Measurements from ENCODE around the gene LYSMD2.
A peak's percentile ranks its signal among the peaks of the same experiment; 100 is the strongest.

Gene LYSMD2

DNA sequence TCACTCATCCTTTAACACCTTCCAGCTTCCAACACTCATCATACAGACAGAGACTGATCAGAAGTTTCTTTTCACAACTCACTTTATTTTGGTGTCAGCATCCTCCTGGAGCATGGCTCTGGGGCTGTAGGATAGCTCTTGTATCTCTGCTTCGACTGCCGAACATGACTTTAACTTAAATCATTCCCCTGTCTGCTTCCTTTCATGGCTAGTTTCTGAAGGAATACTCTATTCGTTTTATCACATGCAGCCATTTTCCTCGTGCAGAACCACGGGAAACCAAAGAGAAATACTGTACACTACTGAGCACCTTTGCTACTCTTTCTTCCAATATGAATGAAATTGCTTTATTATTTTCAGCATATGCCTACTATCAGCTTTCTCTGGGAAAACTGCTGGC is 11.9 kb upstream of the LYSMD2 start:
- no peak overlapping the region for H3K4me3 ChIP-seq
- no peak for DNase-seq (ENCODE audit: low read depth, low spot score)
- no peaks in the 10 kb centered on the region for H3K9me3 ChIP-seq (ENCODE audit: low read depth, low read length)
- no peaks in the 10 kb centered on the region for H3K36me3 ChIP-seq (ENCODE audit: insufficient read depth, low read length)
- H3K27ac ChIP-seq: no peak overlapping the region
- H3K9ac ChIP-seq (ENCODE audit: insufficient read length): no peak overlapping the region
- TF ChIP-seq FOXP2 (optimal IDR thresholded peaks at IDR 0.05; ENCODE audit: control extremely low read depth, extremely low read length, insufficient read depth): no peak
- no peak for TF ChIP-seq POLR2AphosphoS5 (IDR thresholded peaks at IDR 0.05; ENCODE audit: borderline replicate concordance, low read depth, low read length)
- no peak for TF ChIP-seq EZH2 (IDR thresholded peaks at IDR 0.05)

GRCh38 chr15:51739061-51739712 is 1.7 kb upstream of the LYSMD2 start:
- Histone ChIP-seq H3K27ac (no peak overlapping the region), H3K36me3 (ENCODE audit: insufficient read depth, low read length) (no peaks in the 10 kb centered on the region), H3K9me3 (ENCODE audit: low read depth, low read length) (no peaks in the 10 kb centered on the region), H3K9ac (ENCODE audit: insufficient read length) (no peak overlapping the region), H3K4me3 (no peak overlapping the region)
- TF ChIP-seq FOXP2 (optimal IDR thresholded peaks at IDR 0.05; ENCODE audit: control extremely low read depth, extremely low read length, insufficient read depth) (no peak), POLR2AphosphoS5 (IDR thresholded peaks at IDR 0.05; ENCODE audit: borderline replicate concordance, low read depth, low read length) (no peak), EZH2 (IDR thresholded peaks at IDR 0.05) (no peak)
- DNase-seq (ENCODE audit: low read depth, low spot score): no peak

DNA sequence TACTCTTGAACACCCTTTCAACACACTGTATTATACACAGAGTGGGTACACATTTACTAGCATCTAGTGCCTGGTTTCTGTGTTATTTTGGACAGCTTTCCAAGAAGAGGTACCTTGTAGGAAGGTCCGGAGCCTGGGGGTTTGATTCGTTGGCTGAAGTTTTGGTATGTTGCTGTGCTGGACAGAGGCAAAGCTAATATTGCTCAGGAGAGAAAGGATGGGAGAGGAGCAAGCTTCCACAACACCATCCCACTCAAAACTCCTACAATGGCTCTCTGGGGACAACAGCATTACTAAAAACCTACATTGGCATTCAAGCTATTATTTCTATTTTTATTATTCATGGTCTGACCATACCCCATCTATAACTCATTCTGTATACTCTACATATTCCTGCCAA is 1.1 kb upstream of the LYSMD2 start:
- Histone ChIP-seq H3K4me3 (no peak overlapping the region), H3K36me3 (ENCODE audit: insufficient read depth, low read length) (no peaks in the 10 kb centered on the region), H3K9ac (ENCODE audit: insufficient read length) (no peak overlapping the region), H3K27ac (no peak overlapping the region), H3K9me3 (ENCODE audit: low read depth, low read length) (no peaks in the 10 kb centered on the region)
- TF ChIP-seq FOXP2 (optimal IDR thresholded peaks at IDR 0.05; ENCODE audit: control extremely low read depth, extremely low read length, insufficient read depth) (no peak), POLR2AphosphoS5 (IDR thresholded peaks at IDR 0.05; ENCODE audit: borderline replicate concordance, low read depth, low read length) (no peak), EZH2 (IDR thresholded peaks at IDR 0.05) (no peak)
- DNase-seq (ENCODE audit: low read depth, low spot score): no peak

DNA sequence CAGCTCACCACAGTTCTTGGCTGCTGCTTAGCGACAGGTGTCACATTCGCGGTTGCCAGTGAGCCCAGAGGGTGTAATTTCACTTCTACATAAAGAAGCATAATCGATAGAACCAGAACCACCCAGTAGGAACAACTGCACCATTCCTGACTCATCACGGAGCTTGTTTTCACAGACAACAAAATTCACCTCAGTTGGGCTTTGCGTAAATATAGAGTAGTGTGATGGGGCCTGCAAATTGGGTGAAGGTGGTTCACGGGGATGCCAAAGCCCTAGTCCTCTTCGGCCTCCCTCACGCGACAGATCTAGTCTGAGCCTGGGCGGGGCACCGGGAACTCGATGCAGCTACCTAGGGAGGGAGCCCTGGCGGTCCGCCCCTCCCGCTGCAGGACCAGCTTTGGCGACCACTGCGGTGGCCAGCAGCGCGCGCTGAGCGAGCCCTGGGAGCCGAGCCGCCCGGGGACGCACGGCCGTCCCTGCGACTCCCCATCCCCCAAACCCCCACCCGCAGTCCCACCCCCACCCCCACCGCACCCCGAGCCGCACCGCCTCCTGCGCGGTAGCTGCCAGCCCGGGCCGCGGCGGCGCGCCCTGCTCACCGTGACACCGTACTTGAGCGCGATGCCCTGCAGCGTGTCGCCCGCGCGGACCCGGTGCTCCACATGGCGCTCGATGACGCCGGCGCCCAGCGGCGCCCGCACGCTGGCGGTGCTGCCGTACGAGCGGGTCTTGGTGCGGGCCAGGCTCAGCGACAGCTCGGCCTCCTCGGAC is 519 bp downstream of the LYSMD2 start:
- Histone ChIP-seq H3K9me3 (ENCODE audit: low read depth, low read length) (no peaks in the 10 kb centered on the region), H3K4me3 (peak overlapping the region; percentile 75), H3K36me3 (ENCODE audit: insufficient read depth, low read length) (no peaks in the 10 kb centered on the region), H3K27ac (no peak overlapping the region), H3K9ac (ENCODE audit: insufficient read length) (peak overlapping the region; percentile 37)
- no peak for DNase-seq (ENCODE audit: low read depth, low spot score)
- TF ChIP-seq FOXP2 (optimal IDR thresholded peaks at IDR 0.05; ENCODE audit: control extremely low read depth, extremely low read length, insufficient read depth) (no peak), POLR2AphosphoS5 (IDR thresholded peaks at IDR 0.05; ENCODE audit: borderline replicate concordance, low read depth, low read length) (no peak), EZH2 (IDR thresholded peaks at IDR 0.05) (no peak)

DNA sequence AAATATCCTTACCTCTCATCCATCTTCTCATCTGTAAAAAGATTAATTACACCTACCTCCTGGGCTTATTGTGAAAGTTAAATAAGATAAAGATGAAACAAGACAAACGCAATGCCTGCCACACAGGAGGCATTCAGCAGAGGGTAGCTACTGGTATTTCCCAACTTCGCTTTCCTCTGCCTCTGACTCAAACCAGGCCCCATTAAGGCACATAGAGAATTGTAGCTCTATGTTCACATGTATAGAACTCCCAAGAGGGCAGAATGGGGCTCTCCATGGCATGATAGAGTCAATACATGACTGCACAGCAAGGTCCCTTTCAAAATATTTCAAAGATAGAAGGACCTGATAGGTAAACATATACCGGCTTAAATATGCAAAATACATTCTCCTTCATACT is 1.4 kb downstream of the LYSMD2 start:
- TF ChIP-seq EZH2 (IDR thresholded peaks at IDR 0.05) (no peak), POLR2AphosphoS5 (IDR thresholded peaks at IDR 0.05; ENCODE audit: borderline replicate concordance, low read depth, low read length) (no peak), FOXP2 (optimal IDR thresholded peaks at IDR 0.05; ENCODE audit: control extremely low read depth, extremely low read length, insufficient read depth) (no peak)

GRCh38 chr15:51735228-51736010 is 2.0 kb downstream of the LYSMD2 start:
- H3K27ac ChIP-seq: no peak overlapping the region
- no peak overlapping the region for H3K4me3 ChIP-seq
- no peaks in the 10 kb centered on the region for H3K36me3 ChIP-seq (ENCODE audit: insufficient read depth, low read length)
- H3K9ac ChIP-seq (ENCODE audit: insufficient read length): no peak overlapping the region
- H3K9me3 ChIP-seq (ENCODE audit: low read depth, low read length): no peaks in the 10 kb centered on the region
- no peak for TF ChIP-seq POLR2AphosphoS5 (IDR thresholded peaks at IDR 0.05; ENCODE audit: borderline replicate concordance, low read depth, low read length)
- TF ChIP-seq EZH2 (IDR thresholded peaks at IDR 0.05): no peak
- no peak for TF ChIP-seq FOXP2 (optimal IDR thresholded peaks at IDR 0.05; ENCODE audit: control extremely low read depth, extremely low read length, insufficient read depth)
- no peak for DNase-seq (ENCODE audit: low read depth, low spot score)

More for the DNA sequence above, 1.4 kb downstream of the LYSMD2 start:
- no peaks in the 10 kb centered on the region for H3K9me3 ChIP-seq (ENCODE audit: low read depth, low read length)
- H3K4me3 ChIP-seq: no peak overlapping the region
- no peaks in the 10 kb centered on the region for H3K36me3 ChIP-seq (ENCODE audit: insufficient read depth, low read length)
- H3K9ac ChIP-seq (ENCODE audit: insufficient read length): no peak overlapping the region
- DNase-seq (ENCODE audit: low read depth, low spot score): no peak
- H3K27ac ChIP-seq: no peak overlapping the region

- Histone ChIP-seq H3K9ac (ENCODE audit: insufficient read length) (no peak overlapping the region), H3K27ac (no peak overlapping the region), H3K4me3 (no peak overlapping the region)
Observed at GRCh38 chr15:51732646-51733045, 4.8 kb downstream of the LYSMD2 start.

More at GRCh38 chr15:51732646-51733045, 4.8 kb downstream of the LYSMD2 start:
- H3K36me3 ChIP-seq (ENCODE audit: insufficient read depth, low read length): no peaks in the 10 kb centered on the region
- no peaks in the 10 kb centered on the region for H3K9me3 ChIP-seq (ENCODE audit: low read depth, low read length)
- TF ChIP-seq FOXP2 (optimal IDR thresholded peaks at IDR 0.05; ENCODE audit: control extremely low read depth, extremely low read length, insufficient read depth) (no peak), EZH2 (IDR thresholded peaks at IDR 0.05) (no peak)
- no peak for DNase-seq (ENCODE audit: low read depth, low spot score)
